Thyroid gland (tissue), 4 donors: ENCODE data around the gene CENPX.

Experiments
- CTCF ChIP-seq, 6 experiments: fragments of 200-600 bp in 3 of 6; fragments of 450-650 bp in 3 of 6; sonication (generic) in 3 of 6; IDR thresholded peaks; one replicate each; pipeline ENCODE4 v1.5.1; 2016 to 2019; ENCODE audit warnings: antibody characterized with exemption in 6 of 6, mild to moderate bottlenecking in 2 of 6, inconsistent platforms in 1 of 6, moderate library complexity in 1 of 6
- POLR2A ChIP-seq, 2 donors: fragments of 450-650 bp; IDR thresholded peaks; one replicate each; pipeline ENCODE4 v1.6.1; 2017; ENCODE audit warnings: antibody characterized with exemption in 2 of 2, mild to moderate bottlenecking in 2 of 2, moderate library complexity in 1 of 2

GRCh38 chr17:82055023-82055964, 32.6 kb upstream of the CENPX start:
- TF ChIP-seq CTCF (IDR thresholded peaks at IDR 0.05) (no peak), POLR2A (IDR thresholded peaks at IDR 0.05) (no peak)
